Epithelial cell of esophagus (primary cell): ENCODE measurements around the gene RANBP10.

ENCODE experiments used
- DNase-seq: peaks from one replicate; pipeline ENCODE4 v3.0.0; 2010; ENCODE audit warnings: low read depth
- H3K4me3 ChIP-seq: 2 replicates; pipeline ENCODE4 v1.5.1; 2011; ENCODE audit warnings: mild to moderate bottlenecking, low read length, control low read depth
- CTCF ChIP-seq: IDR thresholded peaks from 2 replicates; pipeline ENCODE4 v1.5.1; 2011; ENCODE audit warnings: low read depth, mild to moderate bottlenecking, low read length, control low read depth, inconsistent platforms; ENCODE audit not compliant: insufficient read depth; ENCODE audit errors: missing control alignments

The RANBP10 gene

GRCh38 chr16:67674851-67675578 is 131.3 kb downstream of the RANBP10 start:
- no peak for TF ChIP-seq CTCF
- no peak overlapping the region for H3K4me3 ChIP-seq
- no peak for DNase-seq

- no peak overlapping the region for H3K4me3 ChIP-seq
- DNase-seq = no peak
- no peak for TF ChIP-seq CTCF
Observed at GRCh38 chr16:67673712-67674580, 132.4 kb downstream of the RANBP10 start.
